GM21423 (cell line): Measurements from ENCODE around the gene FZR1.

Source experiments
- ATAC-seq: cut with Tn5 transposase; IDR thresholded peaks from one replicate; pipeline ENCODE4 v1.9.1; 2021; ENCODE audit warnings: mild to moderate bottlenecking, moderate library complexity; ENCODE audit not compliant: unreplicated experiment

Gene FZR1

GRCh38 chr19:3512562-3513228 lies 6.6 kb downstream of the FZR1 start:
- ATAC-seq: no peak

GRCh38 chr19:3513229-3514140 lies 7.4 kb downstream of the FZR1 start:
- no peak for ATAC-seq

GRCh38 chr19:3514930-3515329 lies 8.8 kb downstream of the FZR1 start:
- ATAC-seq: no peak

GRCh38 chr19:3515891-3516422 lies 9.8 kb downstream of the FZR1 start:
- ATAC-seq: no peak

- ATAC-seq: no peak
Observed at GRCh38 chr19:3516675-3517207, 10.6 kb downstream of the FZR1 start.

GRCh38 chr19:3517638-3518037 lies 11.5 kb downstream of the FZR1 start:
- ATAC-seq: no peak

GRCh38 chr19:3518255-3518654 lies 12.1 kb downstream of the FZR1 start:
- no peak for ATAC-seq

GRCh38 chr19:3518659-3519058 lies 12.5 kb downstream of the FZR1 start:
- ATAC-seq: no peak

- no peak for ATAC-seq
Observed at GRCh38 chr19:3519126-3519525, 13.0 kb downstream of the FZR1 start.

GRCh38 chr19:3520166-3521103 lies 14.3 kb downstream of the FZR1 start:
- ATAC-seq: no peak

GRCh38 chr19:3521104-3521445 lies 15.0 kb downstream of the FZR1 start:
- no peak for ATAC-seq

GRCh38 chr19:3522421-3523360 lies 16.6 kb downstream of the FZR1 start:
- no peak for ATAC-seq

- ATAC-seq: no peak
Observed at GRCh38 chr19:3523361-3524077, 17.4 kb downstream of the FZR1 start.

- ATAC-seq: no peak
Observed at GRCh38 chr19:3524078-3524842, 18.1 kb downstream of the FZR1 start.

GRCh38 chr19:3524904-3525451 lies 18.9 kb downstream of the FZR1 start:
- ATAC-seq: no peak

GRCh38 chr19:3526507-3527237 lies 20.6 kb downstream of the FZR1 start:
- ATAC-seq: no peak

- ATAC-seq: no peak
Observed at GRCh38 chr19:3527238-3527910, 21.3 kb downstream of the FZR1 start.
